ENCODE results near the gene FAM170B.

DNA sequence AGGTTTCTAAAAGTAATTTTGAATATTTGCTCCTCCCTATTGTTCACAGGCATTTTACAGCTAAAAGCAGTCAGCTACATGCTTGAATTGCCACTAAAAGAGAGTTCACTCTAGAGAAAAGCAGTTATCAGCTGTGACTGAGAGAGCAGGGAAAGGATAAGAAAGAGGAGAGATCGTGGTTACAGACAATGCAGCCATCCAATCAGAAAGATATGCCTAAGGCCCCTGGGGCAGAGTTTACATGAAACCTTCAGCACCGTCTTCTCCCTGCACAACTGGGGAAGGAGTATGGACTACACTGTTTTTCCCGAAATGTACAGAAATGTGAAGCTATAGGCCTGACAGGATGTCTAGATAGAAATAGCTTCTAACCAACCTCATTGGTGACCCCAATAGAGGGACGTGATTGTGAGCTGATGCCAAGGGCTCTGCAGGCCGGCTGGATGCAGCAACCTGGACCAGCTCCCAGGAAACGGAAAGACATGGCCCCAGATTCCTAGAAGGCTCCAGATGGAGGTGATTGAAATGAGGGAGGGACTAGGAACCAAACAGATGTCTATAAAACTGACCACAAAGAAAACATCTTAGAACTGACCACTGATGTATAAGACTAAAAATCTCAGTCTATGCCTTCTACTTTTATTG, 15.3 kb downstream of the FAM170B start:
- TF ChIP-seq, protein P1, sequence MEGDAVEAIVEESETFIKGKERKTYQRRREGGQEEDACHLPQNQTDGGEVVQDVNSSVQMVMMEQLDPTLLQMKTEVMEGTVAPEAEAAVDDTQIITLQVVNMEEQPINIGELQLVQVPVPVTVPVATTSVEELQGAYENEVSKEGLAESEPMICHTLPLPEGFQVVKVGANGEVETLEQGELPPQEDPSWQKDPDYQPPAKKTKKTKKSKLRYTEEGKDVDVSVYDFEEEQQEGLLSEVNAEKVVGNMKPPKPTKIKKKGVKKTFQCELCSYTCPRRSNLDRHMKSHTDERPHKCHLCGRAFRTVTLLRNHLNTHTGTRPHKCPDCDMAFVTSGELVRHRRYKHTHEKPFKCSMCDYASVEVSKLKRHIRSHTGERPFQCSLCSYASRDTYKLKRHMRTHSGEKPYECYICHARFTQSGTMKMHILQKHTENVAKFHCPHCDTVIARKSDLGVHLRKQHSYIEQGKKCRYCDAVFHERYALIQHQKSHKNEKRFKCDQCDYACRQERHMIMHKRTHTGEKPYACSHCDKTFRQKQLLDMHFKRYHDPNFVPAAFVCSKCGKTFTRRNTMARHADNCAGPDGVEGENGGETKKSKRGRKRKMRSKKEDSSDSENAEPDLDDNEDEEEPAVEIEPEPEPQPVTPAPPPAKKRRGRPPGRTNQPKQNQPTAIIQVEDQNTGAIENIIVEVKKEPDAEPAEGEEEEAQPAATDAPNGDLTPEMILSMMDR (IDR thresholded peaks at IDR 0.05), result no peak
- no peak for TF ChIP-seq EZH2 (IDR thresholded peaks at IDR 0.05)
- no peak for TF ChIP-seq EZH2phosphoT487 (IDR thresholded peaks at IDR 0.05)

Data from neural progenitor cell (in vitro differentiated cells).